NOMO-1 treated with DMSO at 0.1 percent for 48 hours (cell line): ENCODE data around the gene D2HGDH.
"Not testable (repeated sequence)": the region's sequence is repeated elsewhere in the genome, so short reads cannot be mapped to it uniquely, and the experiment has no call there.

Source experiments
- DNase-seq: peaks from one replicate; lab custom pipeline; 2025; ENCODE audit not compliant: unreplicated experiment; lab: John Stamatoyannopoulos, UW

Gene D2HGDH

DNA sequence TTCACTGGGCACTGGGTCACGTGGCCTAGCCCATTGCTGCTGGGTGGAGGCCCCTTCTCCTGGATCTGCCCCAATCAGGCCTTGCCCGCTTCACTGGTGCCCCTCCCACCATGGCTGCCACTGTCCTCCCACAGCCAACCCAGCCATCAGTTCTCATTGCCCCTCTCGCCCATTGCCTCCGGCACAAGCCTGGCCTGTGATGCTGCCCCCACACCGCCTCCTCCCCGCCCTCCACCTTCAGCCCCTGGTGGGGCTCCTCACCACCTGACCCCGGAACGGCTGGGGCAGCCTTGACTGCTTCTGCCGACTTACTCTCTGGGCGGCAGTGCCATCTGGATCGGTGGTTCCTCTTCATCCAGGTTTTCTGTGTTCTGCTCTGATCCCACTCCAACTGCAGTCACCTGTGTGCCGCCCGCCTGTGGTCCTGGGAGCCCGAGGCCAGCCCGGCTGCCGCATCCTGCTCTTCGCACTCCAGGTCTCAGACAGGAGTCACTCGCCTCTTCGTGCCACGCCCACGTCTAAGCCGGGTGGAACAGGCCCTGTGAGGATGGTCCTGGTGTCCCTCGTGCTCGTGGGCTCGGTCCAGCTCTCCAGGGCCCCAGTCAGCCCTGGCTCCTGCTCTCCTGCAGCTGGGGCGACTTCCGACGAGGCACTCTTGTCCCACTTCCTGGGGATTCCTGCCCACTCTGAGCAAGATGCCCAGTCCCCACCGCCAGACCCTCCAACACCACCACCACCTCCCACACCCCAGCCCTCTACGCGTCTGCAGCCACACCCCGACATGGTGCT lies 14.2 kb downstream of the D2HGDH start:
- no peak for DNase-seq

DNA sequence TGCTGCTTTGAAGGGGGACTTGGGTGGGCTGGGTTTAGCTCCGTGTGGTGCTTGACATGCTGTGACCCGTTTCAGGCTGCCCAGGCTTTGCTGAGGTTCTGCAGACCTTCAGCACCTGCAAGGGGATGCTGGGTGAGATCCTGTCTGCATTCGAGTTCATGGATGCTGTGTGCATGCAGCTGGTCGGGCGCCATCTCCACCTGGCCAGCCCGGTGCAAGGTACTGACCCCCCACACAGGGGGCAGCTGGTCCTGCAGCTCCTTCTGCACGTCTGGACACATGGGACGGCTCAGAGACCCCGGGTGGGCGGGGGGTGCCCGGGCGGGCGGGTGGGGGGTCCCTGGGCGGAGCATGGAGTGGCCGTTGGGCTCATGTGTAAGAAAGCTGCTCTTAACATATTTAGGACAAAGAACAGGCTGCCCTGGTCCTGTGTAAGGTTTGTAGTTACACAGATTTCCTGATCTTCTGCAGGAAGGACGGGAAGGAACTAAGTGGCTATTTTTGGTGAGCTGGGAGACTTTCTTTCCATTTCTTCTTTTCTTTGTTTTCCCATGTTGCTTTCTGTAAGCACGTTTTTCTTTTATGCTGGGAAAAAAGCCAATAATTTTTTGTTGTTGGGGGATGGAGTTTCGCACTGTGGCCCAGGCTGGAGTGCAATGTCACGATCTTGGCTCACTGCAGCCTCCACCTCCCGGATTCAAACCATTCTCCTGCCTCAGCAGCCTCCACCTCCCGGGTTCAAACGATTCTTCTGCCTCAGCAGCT lies 15.8 kb downstream of the D2HGDH start:
- DNase-seq = no peak

DNA sequence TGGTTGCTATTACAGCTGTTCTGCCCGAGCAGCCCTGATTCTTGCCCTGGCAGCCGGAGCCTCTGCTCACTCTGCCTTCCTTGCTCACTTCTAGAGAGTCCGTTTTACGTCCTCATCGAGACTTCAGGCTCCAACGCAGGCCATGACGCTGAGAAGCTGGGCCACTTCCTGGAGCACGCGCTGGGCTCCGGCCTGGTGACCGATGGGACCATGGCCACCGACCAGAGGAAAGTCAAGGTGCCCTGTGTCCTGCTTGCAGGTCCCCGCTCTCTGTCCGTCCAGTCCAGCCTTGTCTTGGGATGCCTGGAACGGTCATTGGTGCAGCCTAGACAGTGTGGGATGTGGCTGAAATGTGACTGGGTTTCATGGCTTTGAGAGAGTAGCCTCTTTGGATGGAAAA lies 16.7 kb downstream of the D2HGDH start:
- DNase-seq = no peak

DNA sequence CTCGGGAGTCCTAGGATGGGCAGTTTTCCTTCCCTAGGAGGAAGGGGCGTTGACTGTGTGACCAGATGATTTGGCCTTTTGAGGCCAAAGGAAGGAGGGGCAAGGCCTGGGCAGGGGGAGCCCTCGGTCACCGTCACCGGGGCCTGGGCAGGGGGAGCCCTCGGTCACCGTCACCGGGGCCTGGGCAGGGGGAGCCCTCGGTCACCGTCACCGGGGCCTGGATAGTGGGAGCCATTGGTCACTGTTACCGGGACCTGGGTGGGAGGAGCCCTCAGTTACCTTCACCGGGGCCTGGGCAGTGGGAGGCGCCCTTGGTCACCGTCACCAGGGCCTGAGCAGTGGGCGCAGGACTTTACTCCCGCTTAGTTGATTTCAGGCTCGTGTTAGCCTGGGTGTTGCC lies 17.3 kb downstream of the D2HGDH start:
- DNase-seq = no peak

DNA sequence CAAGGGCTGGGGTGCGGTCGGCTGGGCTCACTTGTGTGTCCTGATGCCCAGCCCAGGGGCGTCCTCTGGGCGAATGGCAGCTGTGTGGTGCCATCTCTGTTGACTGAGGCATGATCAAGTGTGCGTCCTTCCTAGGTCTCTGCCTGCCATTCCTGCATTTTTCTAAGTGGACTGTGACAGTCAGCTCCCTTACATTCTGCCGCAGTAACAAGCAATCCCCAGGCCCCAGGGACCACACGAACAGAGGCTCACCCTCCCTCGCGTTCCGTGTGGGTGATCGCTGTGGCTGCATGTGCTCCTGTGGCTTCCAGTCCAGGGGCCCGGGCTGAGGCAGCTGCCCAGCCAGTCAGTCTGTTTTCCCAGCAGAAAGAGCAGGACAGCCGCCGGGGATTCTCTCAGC lies 17.8 kb downstream of the D2HGDH start:
- DNase-seq = no peak

DNA sequence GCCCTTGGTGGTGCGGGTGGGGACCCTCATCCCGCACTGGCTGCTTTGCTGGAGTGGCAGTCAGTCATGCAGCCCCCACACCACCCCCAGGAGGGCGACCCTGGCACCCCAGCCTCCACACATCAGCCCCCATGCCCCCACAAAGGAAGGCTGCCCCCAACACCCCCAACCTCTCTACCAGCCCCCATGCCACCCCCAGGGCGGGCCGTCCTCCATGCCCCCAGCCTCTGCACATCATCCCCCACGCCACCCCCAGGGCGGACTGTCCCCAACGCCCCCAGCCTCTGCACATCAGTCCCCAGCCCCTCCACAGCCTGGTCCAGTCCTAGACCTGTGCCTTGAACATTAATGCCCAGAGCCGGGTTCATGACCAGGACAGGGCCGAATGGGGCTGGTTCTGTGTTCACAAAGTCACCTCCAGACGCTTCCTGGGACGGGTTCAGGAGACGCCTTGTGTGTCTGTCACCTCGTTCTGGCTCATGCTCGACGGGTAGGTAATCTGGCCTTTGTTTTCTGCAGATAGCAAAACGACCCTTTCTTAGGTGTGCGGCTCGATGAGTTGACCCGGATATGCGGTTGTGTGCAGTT lies 18.4 kb downstream of the D2HGDH start:
- DNase-seq = no peak

DNA sequence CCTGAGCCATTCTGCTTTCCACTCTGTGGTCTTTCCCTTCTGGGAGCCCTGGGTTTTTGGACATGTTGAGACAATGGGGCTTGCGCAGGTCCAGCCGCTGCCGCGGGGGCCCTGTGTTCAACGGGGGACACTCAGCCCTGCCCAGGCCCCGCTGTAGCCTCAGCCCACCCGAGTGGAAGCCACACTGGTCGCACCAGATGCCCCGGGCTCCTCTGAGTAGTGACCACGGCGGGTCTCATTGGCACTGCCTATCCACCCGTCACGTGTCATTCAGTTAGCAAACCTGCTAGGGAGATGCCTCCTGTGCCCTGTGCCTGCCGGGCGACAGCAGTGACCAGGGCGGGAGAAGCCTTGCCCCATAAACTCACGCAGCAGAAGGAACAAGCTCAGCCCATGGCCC lies 19.1 kb downstream of the D2HGDH start:
- DNase-seq = no peak

DNA sequence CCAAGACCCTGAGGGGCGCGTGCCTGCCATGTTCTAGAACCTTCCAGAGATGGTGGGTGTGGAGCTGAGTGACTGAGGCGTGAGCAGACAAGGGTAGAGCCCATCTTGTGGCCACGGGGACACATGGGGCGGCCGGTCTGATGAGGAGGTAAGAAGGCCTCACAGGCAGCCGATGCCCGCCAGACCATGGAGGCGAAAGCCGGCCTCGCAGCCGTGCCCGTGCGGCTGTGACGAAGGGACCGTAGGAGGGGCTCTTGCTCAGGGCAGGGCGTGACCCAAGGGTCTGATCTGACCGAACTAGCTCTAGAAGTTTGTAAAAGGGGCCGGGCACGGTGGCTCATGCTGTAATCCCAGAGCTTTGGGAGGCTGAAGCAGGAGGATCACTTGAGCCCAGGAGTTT lies 19.6 kb downstream of the D2HGDH start:
- no peak for DNase-seq

DNA sequence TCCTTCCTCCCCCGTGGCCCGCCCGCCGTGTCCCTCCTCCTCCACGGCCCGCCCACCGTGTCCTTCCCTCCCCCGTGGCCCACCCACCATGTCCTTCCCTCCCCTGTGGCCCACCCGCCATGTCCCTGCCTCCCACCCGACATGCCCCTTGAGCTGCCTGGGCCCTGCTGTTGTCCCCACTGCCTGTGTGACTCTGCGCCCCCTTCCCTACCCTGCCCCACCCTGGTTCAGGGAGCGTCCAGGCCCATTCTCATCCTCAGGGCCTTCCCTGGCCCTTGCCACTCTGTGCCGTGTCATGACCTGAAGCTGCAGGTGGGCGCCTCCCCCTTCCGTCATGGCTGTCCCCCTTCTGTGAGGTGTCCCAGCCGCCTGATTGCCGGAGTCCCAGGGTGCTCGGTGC lies 20.7 kb downstream of the D2HGDH start:
- no peak for DNase-seq

DNA sequence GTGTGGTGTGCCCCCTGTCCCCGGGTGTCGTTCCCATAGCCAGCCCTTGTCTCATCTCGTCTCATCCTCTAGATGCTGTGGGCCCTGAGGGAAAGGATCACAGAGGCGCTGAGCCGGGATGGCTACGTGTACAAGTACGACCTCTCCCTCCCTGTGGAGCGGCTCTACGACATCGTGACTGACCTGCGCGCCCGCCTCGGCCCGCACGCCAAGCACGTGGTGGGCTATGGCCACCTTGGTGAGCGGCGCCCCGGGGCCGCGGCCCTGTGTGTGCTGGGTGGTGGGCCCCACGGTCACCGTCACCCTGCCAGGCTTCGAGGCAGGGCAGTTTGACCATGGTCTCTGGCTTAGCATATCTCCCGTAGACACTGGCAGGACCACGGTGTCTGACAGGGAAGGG lies 21.3 kb downstream of the D2HGDH start:
- DNase-seq = no peak

DNA sequence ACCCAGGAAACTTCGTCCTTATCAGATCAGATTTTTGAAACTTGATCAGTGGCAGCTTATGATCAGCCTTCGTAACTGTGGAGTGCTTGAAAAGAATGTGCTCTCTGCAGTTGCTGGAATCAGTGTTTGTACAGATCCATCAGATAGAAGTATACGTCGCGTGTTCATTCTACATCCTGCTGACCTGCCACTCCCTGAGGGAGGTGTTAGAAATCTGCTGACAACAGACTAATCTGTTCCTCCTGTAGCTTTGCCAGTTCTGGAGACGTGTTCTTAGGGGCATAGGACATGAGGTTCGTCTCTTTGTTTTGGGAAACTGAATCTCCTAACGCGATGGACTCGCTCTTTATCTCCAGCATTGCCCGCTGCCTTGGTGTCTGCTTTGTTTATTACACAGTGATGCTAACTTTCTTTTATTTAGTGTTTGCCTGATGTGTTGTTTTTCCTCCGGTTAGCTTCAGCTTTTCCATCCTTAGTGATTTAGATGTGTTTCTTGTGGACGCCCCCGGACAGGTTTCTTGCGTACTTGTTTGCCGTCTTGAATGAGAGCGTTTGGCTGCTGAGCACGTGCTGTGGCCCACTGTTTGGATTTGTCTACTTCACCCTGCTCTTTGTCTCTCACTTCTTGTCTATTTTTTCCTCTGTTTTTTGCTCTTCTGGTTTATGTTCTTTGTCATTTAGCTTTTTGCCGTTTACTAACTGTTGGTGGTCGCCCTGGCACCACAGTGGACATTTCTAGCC lies 24.8 kb downstream of the D2HGDH start:
- DNase-seq = no peak

DNA sequence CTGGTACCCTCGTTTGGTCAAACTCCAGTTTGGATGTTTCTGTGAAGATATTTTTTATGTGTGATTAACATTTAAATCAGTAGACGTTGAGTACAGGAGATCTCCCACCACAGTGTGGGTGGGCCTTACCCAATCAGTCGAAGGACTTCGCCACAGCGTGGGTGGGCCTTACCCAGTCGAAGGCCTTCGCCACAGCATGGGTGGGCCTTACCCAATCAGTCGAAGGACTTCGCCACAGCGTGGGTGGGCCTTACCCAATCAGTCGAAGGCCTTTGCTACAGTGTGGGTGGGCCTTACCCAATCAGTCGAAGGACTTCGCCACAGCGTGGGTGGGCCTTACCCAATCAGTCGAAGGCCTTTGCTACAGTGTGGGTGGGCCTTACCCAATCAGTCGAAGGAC lies 25.5 kb downstream of the D2HGDH start:
- not testable (repeated sequence) for DNase-seq

DNA sequence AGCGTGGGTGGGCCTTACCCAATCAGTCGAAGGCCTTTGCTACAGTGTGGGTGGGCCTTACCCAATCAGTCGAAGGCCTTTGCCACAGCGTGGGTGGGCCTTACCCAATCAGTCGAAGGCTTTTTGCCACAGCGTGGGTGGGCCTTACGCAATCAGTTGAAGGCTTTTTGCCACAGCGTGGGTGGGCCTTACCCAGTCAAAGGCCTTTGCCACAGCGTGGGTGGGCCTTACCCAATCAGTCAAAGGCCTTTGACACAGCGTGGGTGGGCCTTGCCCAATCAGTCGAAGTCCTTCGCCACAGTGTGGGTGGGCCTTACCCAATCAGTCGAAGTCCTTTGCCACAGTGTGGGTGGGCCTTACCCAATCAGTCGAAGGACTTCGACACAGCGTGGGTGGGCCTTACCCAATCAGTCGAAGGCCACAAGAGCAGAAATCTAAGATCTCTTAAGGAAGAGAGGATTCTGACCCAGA lies 25.9 kb downstream of the D2HGDH start:
- DNase-seq = no peak

DNA sequence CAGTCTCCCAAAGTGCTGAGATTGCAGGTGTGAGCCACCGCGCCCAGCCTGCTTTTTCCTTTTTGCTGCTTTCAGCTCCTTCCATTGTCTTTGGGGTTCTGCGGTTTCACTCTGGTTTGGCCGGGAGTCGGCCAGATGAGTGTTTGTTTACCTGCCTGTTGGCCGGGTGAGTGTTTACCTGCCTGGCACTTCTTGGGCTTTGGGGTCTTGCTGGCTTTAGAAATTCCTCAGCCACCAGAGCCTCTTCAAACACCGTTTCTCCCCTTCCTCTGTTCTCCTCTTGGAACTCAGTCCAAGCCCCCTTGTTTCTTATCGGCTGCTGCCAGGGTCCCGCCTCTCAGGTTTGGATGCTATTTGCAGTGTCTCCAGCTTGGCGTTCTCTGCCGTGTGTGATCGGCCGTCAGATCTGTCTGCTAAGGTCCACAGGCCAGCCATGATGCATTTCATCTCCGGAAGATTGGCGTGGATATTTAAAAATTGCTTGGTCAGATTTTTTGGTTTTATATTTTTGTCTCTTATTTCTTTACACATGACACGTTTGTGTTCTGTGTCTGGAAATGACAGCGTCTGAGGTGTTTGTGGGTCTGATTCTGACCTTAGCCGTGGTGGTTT lies 28.0 kb downstream of the D2HGDH start:
- no peak for DNase-seq

DNA sequence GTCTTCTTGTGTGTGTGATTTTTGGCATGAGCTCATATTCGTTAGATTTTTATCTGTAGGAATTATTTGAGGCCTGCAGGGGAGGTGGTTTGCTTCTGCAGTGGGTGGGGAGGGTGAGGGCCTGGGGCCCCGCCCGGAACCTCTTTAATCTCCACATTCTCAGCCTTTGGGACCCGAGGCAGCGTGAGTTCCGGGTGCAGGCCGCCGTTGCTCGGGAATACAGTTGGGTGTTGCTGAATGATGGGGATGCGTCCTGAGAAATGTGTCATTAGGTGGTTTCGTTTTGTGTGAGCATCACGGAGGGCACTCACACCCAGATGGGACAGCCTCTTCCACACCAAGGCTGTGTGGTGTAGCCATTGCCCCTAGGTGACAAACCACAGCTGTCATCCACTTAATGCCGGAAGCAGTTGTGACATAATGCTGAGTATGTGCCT lies 28.5 kb downstream of the D2HGDH start:
- peak; percentile 40 for DNase-seq

DNA sequence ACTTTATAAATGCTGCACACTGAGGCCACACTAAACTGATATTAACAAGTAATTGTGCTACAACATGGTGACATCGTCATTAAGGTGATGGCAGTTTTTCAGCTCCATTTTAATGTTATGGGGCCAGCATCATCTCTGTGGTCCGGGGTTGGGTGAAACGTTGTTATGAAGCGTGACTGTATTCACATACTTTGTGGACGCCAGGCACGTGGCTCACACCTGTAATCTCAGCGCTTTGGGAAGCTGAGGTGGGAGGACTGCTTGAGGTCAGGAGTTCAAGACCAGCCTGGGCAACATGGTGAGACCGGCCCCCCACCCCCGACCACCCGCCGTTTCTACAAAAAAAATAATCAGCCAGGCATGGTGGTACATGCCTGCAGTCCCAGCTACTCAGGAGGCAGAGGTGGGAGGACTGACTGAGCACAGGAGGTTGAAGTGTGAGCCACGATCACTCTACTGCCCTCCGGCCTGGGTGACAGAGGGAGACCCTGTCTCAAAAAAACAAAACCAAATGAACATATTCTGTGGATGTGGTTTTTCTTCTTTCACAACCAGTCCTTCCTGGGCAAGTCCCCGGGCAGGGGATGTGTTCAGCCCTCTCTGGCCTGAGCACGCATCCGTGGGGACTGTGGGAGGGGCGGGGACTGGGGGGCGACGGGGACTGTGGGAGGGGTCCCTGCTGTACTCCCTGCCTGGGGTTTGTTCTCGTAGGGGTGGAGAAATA lies 29.3 kb downstream of the D2HGDH start:
- DNase-seq = no peak

DNA sequence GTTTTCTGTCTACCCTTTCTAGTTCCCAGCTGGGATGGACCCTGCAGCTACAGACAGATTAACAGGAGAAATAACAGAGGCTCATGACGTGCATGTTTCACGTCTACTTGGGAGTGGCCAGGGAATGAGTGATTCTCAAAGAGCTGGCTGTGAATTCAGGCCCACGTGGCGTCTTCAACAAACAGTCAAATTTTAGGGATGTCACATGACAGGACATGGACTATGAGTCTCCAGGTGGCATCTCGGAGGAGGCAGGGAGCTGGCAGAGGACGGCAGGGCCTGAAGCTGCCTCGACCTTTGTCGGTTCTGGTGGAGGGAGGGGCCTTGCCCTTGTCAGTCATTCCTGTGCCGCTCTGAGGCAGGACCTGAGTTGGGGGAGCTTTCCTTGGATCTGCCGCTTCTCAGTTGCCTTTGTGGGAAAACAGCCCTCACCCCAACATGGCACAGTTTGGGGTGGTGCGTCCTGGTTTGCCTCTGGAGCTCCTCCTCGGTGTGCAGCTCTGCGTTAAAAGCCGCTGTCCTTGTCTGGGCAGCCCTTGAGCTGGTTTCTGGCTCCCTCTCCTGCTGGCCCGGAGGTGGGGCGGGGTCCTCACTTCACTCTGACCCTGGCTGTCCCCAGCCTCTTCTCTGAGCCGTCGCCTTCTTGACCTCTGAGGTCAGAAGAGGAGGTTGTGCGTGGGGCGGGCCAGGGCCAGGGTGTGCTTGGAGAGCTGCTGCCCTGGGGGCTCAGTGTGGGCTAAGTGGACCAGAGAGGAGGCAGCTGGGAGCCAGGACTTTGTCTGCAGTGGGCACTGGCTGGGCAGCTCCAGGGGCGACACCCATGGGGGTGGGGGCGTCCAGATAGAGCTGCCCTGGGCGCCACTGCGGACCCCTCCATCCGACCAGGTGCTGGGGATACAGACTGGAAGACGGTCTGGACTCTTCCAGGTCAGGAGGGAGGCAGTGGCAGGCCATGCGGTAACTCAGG lies 30.1 kb downstream of the D2HGDH start:
- no peak for DNase-seq

DNA sequence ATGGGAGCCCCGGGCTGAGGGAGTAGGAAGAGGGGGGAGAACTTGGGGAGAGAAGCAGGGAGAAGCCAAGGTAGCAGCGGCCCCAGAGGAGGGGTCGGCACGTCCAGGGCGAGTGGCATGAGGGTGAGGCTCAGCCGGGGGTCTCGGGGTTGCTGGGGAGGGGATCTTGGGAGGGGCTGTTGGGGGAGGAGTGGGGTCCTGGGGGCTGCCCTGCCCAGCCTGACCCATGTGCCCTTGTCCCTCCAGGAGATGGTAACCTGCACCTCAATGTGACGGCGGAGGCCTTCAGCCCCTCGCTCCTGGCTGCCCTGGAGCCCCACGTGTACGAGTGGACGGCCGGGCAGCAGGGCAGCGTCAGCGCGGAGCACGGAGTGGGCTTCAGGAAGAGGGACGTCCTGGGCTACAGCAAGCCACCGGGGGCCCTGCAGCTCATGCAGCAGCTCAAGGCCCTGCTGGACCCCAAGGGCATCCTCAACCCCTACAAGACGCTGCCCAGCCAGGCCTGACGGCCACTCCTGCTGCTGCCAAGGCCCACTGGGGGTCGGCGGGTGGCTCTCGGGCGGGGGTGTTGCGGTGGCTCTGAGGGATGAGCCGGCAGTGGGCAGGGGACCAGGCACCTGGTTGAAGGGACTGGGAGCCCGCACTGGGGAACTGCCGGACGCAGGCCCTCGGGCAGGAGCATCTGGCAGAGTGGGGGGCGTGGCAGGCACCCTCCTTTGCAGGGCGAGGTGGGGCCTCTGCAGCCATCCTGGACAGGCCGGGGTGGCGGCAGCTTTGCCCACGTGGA lies 33.2 kb downstream of the D2HGDH start:
- no peak for DNase-seq
